Stimulated activated memory B cell treated with anti-CD40 and anti-IgM and Interleukin-4, amounts not matched to agents 10 μg/mL and 1 μg/mL and 100 μg/mL, for 72 hours (primary cell): Measurements from ENCODE around the gene SLC66A1.

Experiments
- ATAC-seq: fragments of 150-1000 bp; cut with Tn5 transposase; 2 replicates; pipeline ENCODE4 v1.10.0; 2021
- H3K27ac Mint-ChIP-seq: one replicate; pipeline ENCODE4 v1.8.0; 2022; ENCODE audit warnings: mild to moderate bottlenecking, mixed read lengths
- H3K27me3 Mint-ChIP-seq: one replicate; pipeline ENCODE4 v1.8.0; 2022; ENCODE audit warnings: mixed read lengths
- H3K36me3 Mint-ChIP-seq: one replicate; pipeline ENCODE4 v1.8.0; 2022; ENCODE audit warnings: mixed read lengths
- H3K4me1 Mint-ChIP-seq: one replicate; pipeline ENCODE4 v1.8.0; 2022; ENCODE audit warnings: mixed read lengths
- H3K4me3 Mint-ChIP-seq: one replicate; pipeline ENCODE4 v1.8.0; 2022; ENCODE audit warnings: mild to moderate bottlenecking, moderate library complexity, mixed read lengths
- H3K9me3 Mint-ChIP-seq: one replicate; pipeline ENCODE4 v1.8.0; 2022; ENCODE audit warnings: mixed read lengths

SLC66A1 gene

GRCh38 chr1:19342894-19343616 is 30.9 kb downstream of the SLC66A1 start:
- Mint-ChIP-seq H3K27me3 (no peaks in the 10 kb centered on the region), H3K27ac (no peak overlapping the region), H3K9me3 (no peaks in the 10 kb centered on the region), H3K4me3 (no peak overlapping the region), H3K4me1 (peaks cover 6% of the 10 kb centered on the region), H3K36me3 (peaks cover 72% of the 10 kb centered on the region)
- no peak for ATAC-seq

- Mint-ChIP-seq H3K36me3 (peaks cover 65% of the 10 kb centered on the region), H3K9me3 (no peaks in the 10 kb centered on the region), H3K4me1 (peaks cover 13% of the 10 kb centered on the region), H3K27me3 (no peaks in the 10 kb centered on the region), H3K27ac (no peak overlapping the region), H3K4me3 (no peak overlapping the region)
- no peak for ATAC-seq
Observed at GRCh38 chr1:19343617-19344350, 31.7 kb downstream of the SLC66A1 start.

GRCh38 chr1:19344372-19344810 is 32.3 kb downstream of the SLC66A1 start:
- H3K4me3 Mint-ChIP-seq: no peak overlapping the region
- no peaks in the 10 kb centered on the region for H3K27me3 Mint-ChIP-seq
- no peaks in the 10 kb centered on the region for H3K9me3 Mint-ChIP-seq
- H3K27ac Mint-ChIP-seq: peak overlapping the region; percentile 42
- peaks cover 62% of the 10 kb centered on the region for H3K36me3 Mint-ChIP-seq
- peak; percentile 62 for ATAC-seq
- H3K4me1 Mint-ChIP-seq: peaks cover 13% of the 10 kb centered on the region

GRCh38 chr1:19344831-19345230 is 32.7 kb downstream of the SLC66A1 start:
- Mint-ChIP-seq H3K36me3 (peaks cover 65% of the 10 kb centered on the region), H3K27ac (peak overlapping the region; percentile 42), H3K9me3 (no peaks in the 10 kb centered on the region), H3K4me1 (peaks cover 13% of the 10 kb centered on the region), H3K4me3 (no peak overlapping the region), H3K27me3 (no peaks in the 10 kb centered on the region)
- no peak for ATAC-seq

GRCh38 chr1:19345391-19345790 is 33.3 kb downstream of the SLC66A1 start:
- ATAC-seq: no peak
- Mint-ChIP-seq H3K27ac (peak overlapping the region; percentile 42), H3K9me3 (no peaks in the 10 kb centered on the region), H3K4me3 (no peak overlapping the region), H3K36me3 (peaks cover 68% of the 10 kb centered on the region), H3K4me1 (peaks cover 13% of the 10 kb centered on the region), H3K27me3 (no peaks in the 10 kb centered on the region)

GRCh38 chr1:19346026-19346425 is 33.9 kb downstream of the SLC66A1 start:
- H3K4me1 Mint-ChIP-seq: peaks cover 12% of the 10 kb centered on the region
- no peak for ATAC-seq
- no peak overlapping the region for H3K4me3 Mint-ChIP-seq
- H3K27me3 Mint-ChIP-seq: no peaks in the 10 kb centered on the region
- no peaks in the 10 kb centered on the region for H3K9me3 Mint-ChIP-seq
- peaks cover 63% of the 10 kb centered on the region for H3K36me3 Mint-ChIP-seq
- H3K27ac Mint-ChIP-seq: no peak overlapping the region

- Mint-ChIP-seq H3K27ac (peak overlapping the region; percentile 51), H3K4me1 (peaks cover 7% of the 10 kb centered on the region), H3K9me3 (no peaks in the 10 kb centered on the region), H3K27me3 (no peaks in the 10 kb centered on the region), H3K36me3 (peaks cover 59% of the 10 kb centered on the region), H3K4me3 (no peak overlapping the region)
- ATAC-seq: peak; percentile 43
Observed at GRCh38 chr1:19347533-19348172, 35.5 kb downstream of the SLC66A1 start.

- ATAC-seq: no peak
- Mint-ChIP-seq H3K9me3 (no peaks in the 10 kb centered on the region), H3K27ac (peak overlapping the region; percentile 51)
Observed at GRCh38 chr1:19348441-19349198, 36.5 kb downstream of the SLC66A1 start.

GRCh38 chr1:19349999-19350398 is 37.9 kb downstream of the SLC66A1 start:
- no peak for ATAC-seq
- Mint-ChIP-seq H3K27me3 (no peaks in the 10 kb centered on the region), H3K36me3 (peaks cover 52% of the 10 kb centered on the region), H3K4me3 (no peak overlapping the region), H3K27ac (peak overlapping the region; percentile 44), H3K4me1 (peaks cover 7% of the 10 kb centered on the region), H3K9me3 (no peaks in the 10 kb centered on the region)

More at GRCh38 chr1:19348441-19349198, 36.5 kb downstream of the SLC66A1 start:
- Mint-ChIP-seq H3K27me3 (no peaks in the 10 kb centered on the region), H3K4me1 (peaks cover 7% of the 10 kb centered on the region), H3K4me3 (no peak overlapping the region), H3K36me3 (peaks cover 60% of the 10 kb centered on the region)

- Mint-ChIP-seq H3K36me3 (peaks cover 54% of the 10 kb centered on the region), H3K27ac (peak overlapping the region; percentile 44)
Observed at GRCh38 chr1:19350566-19350965, 38.4 kb downstream of the SLC66A1 start.

GRCh38 chr1:19351873-19352272 is 39.7 kb downstream of the SLC66A1 start:
- Mint-ChIP-seq H3K9me3 (no peaks in the 10 kb centered on the region), H3K27ac (no peak overlapping the region), H3K4me3 (no peak overlapping the region), H3K27me3 (no peaks in the 10 kb centered on the region), H3K36me3 (peaks cover 55% of the 10 kb centered on the region), H3K4me1 (peaks cover 7% of the 10 kb centered on the region)
- ATAC-seq: no peak

More at GRCh38 chr1:19350566-19350965, 38.4 kb downstream of the SLC66A1 start:
- Mint-ChIP-seq H3K27me3 (no peaks in the 10 kb centered on the region), H3K9me3 (no peaks in the 10 kb centered on the region), H3K4me1 (peaks cover 7% of the 10 kb centered on the region), H3K4me3 (no peak overlapping the region)
- no peak for ATAC-seq

- no peaks in the 10 kb centered on the region for H3K9me3 Mint-ChIP-seq
- H3K4me3 Mint-ChIP-seq: no peak overlapping the region
- H3K27me3 Mint-ChIP-seq: no peaks in the 10 kb centered on the region
- no peak for ATAC-seq
- peaks cover 55% of the 10 kb centered on the region for H3K36me3 Mint-ChIP-seq
- H3K27ac Mint-ChIP-seq: no peak overlapping the region
- peaks cover 7% of the 10 kb centered on the region for H3K4me1 Mint-ChIP-seq
Observed at GRCh38 chr1:19352839-19353238, 40.7 kb downstream of the SLC66A1 start.

GRCh38 chr1:19353596-19353995 is 41.5 kb downstream of the SLC66A1 start:
- Mint-ChIP-seq H3K4me1 (peaks cover 2% of the 10 kb centered on the region), H3K27me3 (no peaks in the 10 kb centered on the region), H3K9me3 (no peaks in the 10 kb centered on the region), H3K27ac (no peak overlapping the region), H3K4me3 (no peak overlapping the region), H3K36me3 (peaks cover 55% of the 10 kb centered on the region)
- no peak for ATAC-seq

- Mint-ChIP-seq H3K27me3 (no peaks in the 10 kb centered on the region), H3K4me1 (no peaks in the 10 kb centered on the region), H3K9me3 (no peaks in the 10 kb centered on the region), H3K27ac (no peak overlapping the region), H3K4me3 (no peak overlapping the region), H3K36me3 (peaks cover 50% of the 10 kb centered on the region)
- ATAC-seq: no peak
Observed at GRCh38 chr1:19354531-19354981, 42.4 kb downstream of the SLC66A1 start.

GRCh38 chr1:19356266-19356665 is 44.1 kb downstream of the SLC66A1 start:
- no peaks in the 10 kb centered on the region for H3K9me3 Mint-ChIP-seq
- ATAC-seq: no peak
- no peaks in the 10 kb centered on the region for H3K27me3 Mint-ChIP-seq
- H3K27ac Mint-ChIP-seq: no peak overlapping the region
- H3K4me3 Mint-ChIP-seq: no peak overlapping the region
- H3K4me1 Mint-ChIP-seq: no peaks in the 10 kb centered on the region
- H3K36me3 Mint-ChIP-seq: peaks cover 40% of the 10 kb centered on the region
